HepG2 (cell line): ENCODE results near the gene DHX16. TPM values are rescaled to one million over a fixed set of nuclear protein-coding genes. Genes with fewer than 3 reads are reported as not detected.
A peak's percentile ranks its signal among the peaks of the same experiment; 100 is the strongest.

Source experiments
- EEA1 ChIP-seq: sonication (generic); formaldehyde crosslinking; IDR thresholded peaks from 2 replicates; pipeline ENCODE4 v1.5.1; 2020; ENCODE audit warnings: mild to moderate bottlenecking, missing genetic modification reagents, borderline replicate concordance
- MEIS1 ChIP-seq: sonication (generic); formaldehyde crosslinking; IDR thresholded peaks from 2 replicates; pipeline ENCODE4 v1.9.0; 2021; ENCODE audit warnings: mild to moderate bottlenecking, missing genetic modification reagents, moderate library complexity, borderline replicate concordance
- NFATC3 ChIP-seq: sonication (generic); formaldehyde crosslinking; IDR thresholded peaks from 2 replicates; pipeline ENCODE4 v1.5.1; 2020; ENCODE audit warnings: mild to moderate bottlenecking, missing genetic modification reagents
- POLR2A ChIP-seq, 2 experiments: IDR thresholded peaks; 2 replicates each; pipeline ENCODE4 v1.6.1; 2011; ENCODE audit warnings: low read depth in 2 of 2, low read length in 2 of 2, mild to moderate bottlenecking in 1 of 2, moderate library complexity in 1 of 2; ENCODE audit not compliant: insufficient read depth in 1 of 2
- TOE1 ChIP-seq: sonication (generic); formaldehyde crosslinking; IDR thresholded peaks from 2 replicates; pipeline ENCODE4 v1.4.0; 2020; ENCODE audit warnings: mild to moderate bottlenecking, missing genetic modification reagents
- YY1 ChIP-seq: IDR thresholded peaks from 2 replicates; pipeline ENCODE4 v1.6.1; 2011; ENCODE audit warnings: low read length, low read depth, moderate library complexity, mild to moderate bottlenecking; ENCODE audit not compliant: insufficient read depth, insufficient replicate concordance
- ZBTB40 ChIP-seq, 2 experiments: fragments of 450-650 bp in 1 of 2; sonication (generic) in 1 of 2; formaldehyde crosslinking in 1 of 2; IDR thresholded peaks; 2 replicates each; pipeline versions ENCODE4 v1.6.1 to v1.8.0; 2016 to 2022; ENCODE audit warnings: antibody characterized with exemption in 1 of 2, mild to moderate bottlenecking in 1 of 2, missing genetic modification reagents in 1 of 2
- ZNF564 ChIP-seq: sonication (generic); formaldehyde crosslinking; IDR thresholded peaks from 2 replicates; pipeline ENCODE4 v1.8.1; 2023; ENCODE audit warnings: mild to moderate bottlenecking, missing genetic modification reagents
- polyA plus RNA-seq, 8 experiments: library from polyadenylated mRNA; depleted of rRNA in 3 of 8; stranded (reverse) in 7 of 8; unstranded in 1 of 8; fragments of >200 nt; fragmentation: Illumina TruSeq in 4 of 8; extraction: Trizol in 4 of 8; gene quantifications; 2 replicates each; pipeline versions ENCODE4 v1.2.1 to v1.2.3, GENCODE V29; 2011 to 2016; ENCODE audit warnings: low read depth in 4 of 8, missing spikeins in 1 of 8, mixed read lengths in 1 of 8; ENCODE audit not compliant: insufficient read depth in 1 of 8
- total RNA-seq, 5 experiments: library from RNA; depleted of rRNA; stranded (reverse); fragments of >200 nt; fragmentation: Illumina TruSeq; extraction: Trizol; gene quantifications; 2 replicates each; pipeline ENCODE4 v1.2.3, GENCODE V29; 2016; ENCODE audit warnings: low read depth in 1 of 5
- TF ChIP-seq, protein P1 (sequence below): sonication (generic); formaldehyde crosslinking; IDR thresholded peaks from 2 replicates; pipeline ENCODE4 v1.5.0; 2020; ENCODE audit warnings: mild to moderate bottlenecking, missing genetic modification reagents
- TF ChIP-seq, protein P2 (sequence below): sonication (generic); formaldehyde crosslinking; IDR thresholded peaks from 2 replicates; pipeline ENCODE4 v1.8.0; 2022; ENCODE audit warnings: missing genetic modification reagents, low read depth, mild to moderate bottlenecking, borderline replicate concordance
- TF ChIP-seq, protein P3 (sequence below): sonication (generic); formaldehyde crosslinking; IDR thresholded peaks from 2 replicates; pipeline ENCODE4 v1.5.1; 2020; ENCODE audit warnings: mild to moderate bottlenecking, missing genetic modification reagents
- TF ChIP-seq, protein P4 (sequence below): IDR thresholded peaks from 2 replicates; pipeline ENCODE4 v1.6.1; 2016; ENCODE audit warnings: low read depth

The DHX16 gene
- total and polyA plus RNA-seq, 2 of the 13 experiments (the other 11 are each of a cell fraction or from before 2014, with no cell fraction given), result 57.0 to 58.5 TPM

- TF ChIP-seq MEIS1 (CRISPR knock-in tag), result no peak; the same call in 1 of the 2 replicates
- no peak for TF ChIP-seq ZBTB40 (IDR thresholded peaks at IDR 0.05)
- no peak; the same call in 1 of the 2 replicates for TF ChIP-seq ZBTB40 (CRISPR knock-in tag; IDR thresholded peaks at IDR 0.05)
- TF ChIP-seq EEA1, result no peak
- TF ChIP-seq, protein P1, sequence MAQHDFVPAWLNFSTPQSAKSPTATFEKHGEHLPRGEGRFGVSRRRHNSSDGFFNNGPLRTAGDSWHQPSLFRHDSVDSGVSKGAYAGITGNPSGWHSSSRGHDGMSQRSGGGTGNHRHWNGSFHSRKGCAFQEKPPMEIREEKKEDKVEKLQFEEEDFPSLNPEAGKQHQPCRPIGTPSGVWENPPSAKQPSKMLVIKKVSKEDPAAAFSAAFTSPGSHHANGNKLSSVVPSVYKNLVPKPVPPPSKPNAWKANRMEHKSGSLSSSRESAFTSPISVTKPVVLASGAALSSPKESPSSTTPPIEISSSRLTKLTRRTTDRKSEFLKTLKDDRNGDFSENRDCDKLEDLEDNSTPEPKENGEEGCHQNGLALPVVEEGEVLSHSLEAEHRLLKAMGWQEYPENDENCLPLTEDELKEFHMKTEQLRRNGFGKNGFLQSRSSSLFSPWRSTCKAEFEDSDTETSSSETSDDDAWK (CRISPR knock-in tag), result no peak
- no peak for TF ChIP-seq ZNF564 (CRISPR knock-in tag)
- TF ChIP-seq YY1, result peak; percentile 97
- TF ChIP-seq, protein P2, sequence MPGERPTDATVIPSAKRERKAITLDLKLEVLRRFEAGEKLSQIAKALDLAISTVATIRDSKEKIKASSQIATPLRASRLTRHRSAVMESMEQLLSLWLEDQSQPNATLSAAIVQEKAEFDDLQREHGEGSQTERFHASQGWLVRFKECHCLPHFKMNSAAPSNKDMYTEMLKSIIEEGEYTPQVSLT (CRISPR knock-in tag), result peak; percentile 76; the same call in 1 of the 2 replicates
- TF ChIP-seq NFATC3 (CRISPR knock-in tag), result peak; percentile 27; the same call in 1 of the 2 replicates
- peak; percentile 84 for TF ChIP-seq TOE1 (CRISPR knock-in tag)
- TF ChIP-seq, protein P3, sequence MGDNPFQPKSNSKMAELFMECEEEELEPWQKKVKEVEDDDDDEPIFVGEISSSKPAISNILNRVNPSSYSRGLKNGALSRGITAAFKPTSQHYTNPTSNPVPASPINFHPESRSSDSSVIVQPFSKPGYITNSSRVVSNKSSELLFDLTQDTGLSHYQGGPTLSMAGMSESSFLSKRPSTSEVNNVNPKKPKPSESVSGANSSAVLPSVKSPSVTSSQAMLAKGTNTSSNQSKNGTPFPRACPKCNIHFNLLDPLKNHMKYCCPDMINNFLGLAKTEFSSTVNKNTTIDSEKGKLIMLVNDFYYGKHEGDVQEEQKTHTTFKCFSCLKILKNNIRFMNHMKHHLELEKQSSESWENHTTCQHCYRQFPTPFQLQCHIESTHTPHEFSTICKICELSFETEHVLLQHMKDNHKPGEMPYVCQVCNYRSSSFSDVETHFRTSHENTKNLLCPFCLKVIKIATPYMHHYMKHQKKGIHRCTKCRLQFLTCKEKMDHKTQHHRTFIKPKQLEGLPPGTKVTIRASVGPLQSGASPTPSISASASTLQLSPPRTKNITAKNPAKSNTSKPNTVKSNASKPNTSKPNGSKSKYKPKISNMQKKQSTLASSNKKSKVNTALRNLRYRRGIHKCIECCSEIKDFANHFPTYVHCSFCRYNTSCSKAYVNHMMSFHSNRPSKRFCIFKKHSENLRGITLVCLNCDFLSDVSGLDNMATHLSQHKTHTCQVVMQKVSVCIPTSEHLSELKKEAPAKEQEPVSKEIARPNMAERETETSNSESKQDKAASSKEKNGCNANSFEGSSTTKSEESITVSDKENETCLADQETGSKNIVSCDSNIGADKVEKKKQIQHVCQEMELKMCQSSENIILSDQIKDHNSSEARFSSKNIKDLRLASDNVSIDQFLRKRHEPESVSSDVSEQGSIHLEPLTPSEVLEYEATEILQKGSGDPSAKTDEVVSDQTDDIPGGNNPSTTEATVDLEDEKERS (CRISPR knock-in tag), result peak; percentile 87; the same call in 1 of the 2 replicates
- peak; percentile 87 to 95 for TF ChIP-seq POLR2A (IDR thresholded peaks at IDR 0.05; ENCODE audit: insufficient read depth in 1 of 2, low read depth in 2 of 2, low read length in 2 of 2)
- TF ChIP-seq, protein P4, sequence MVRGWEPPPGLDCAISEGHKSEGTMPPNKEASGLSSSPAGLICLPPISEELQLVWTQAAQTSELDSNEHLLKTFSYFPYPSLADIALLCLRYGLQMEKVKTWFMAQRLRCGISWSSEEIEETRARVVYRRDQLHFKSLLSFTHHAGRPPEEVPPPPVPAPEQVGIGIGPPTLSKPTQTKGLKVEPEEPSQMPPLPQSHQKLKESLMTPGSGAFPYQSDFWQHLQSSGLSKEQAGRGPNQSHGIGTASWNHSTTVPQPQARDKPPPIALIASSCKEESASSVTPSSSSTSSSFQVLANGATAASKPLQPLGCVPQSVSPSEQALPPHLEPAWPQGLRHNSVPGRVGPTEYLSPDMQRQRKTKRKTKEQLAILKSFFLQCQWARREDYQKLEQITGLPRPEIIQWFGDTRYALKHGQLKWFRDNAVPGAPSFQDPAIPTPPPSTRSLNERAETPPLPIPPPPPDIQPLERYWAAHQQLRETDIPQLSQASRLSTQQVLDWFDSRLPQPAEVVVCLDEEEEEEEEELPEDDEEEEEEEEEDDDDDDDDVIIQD, result no peak; the same call in 1 of the 2 replicates
Observed at GRCh38 chr6:30617565-30618269, 55.1 kb downstream of the DHX16 start, which contains the start of gene MRPS18B (continued).
